Measurements from ENCODE around the gene EFNB1.

Gene EFNB1

GRCh38 chrX:68842781-68843581, 14.2 kb downstream of the EFNB1 start:
- no peak for DNase-seq (ENCODE audit: low read depth in 1 of 2, low spot score in 1 of 2)

- no peak for DNase-seq (ENCODE audit: low read depth in 1 of 2, low spot score in 1 of 2)
Observed at GRCh38 chrX:68843992-68844391, 15.2 kb downstream of the EFNB1 start.

- no peak for DNase-seq (ENCODE audit: low read depth in 1 of 2, low spot score in 1 of 2)
Observed at GRCh38 chrX:68844581-68844980, 15.8 kb downstream of the EFNB1 start.

- no peak for DNase-seq (ENCODE audit: low read depth in 1 of 2, low spot score in 1 of 2)
Observed at GRCh38 chrX:68846536-68846935, 17.7 kb downstream of the EFNB1 start.

GRCh38 chrX:68847172-68847571, 18.4 kb downstream of the EFNB1 start:
- no peak for DNase-seq (ENCODE audit: low read depth in 1 of 2, low spot score in 1 of 2)

GRCh38 chrX:68848189-68848940, 19.5 kb downstream of the EFNB1 start:
- no peak for DNase-seq (ENCODE audit: low read depth in 1 of 2, low spot score in 1 of 2)

GRCh38 chrX:68851082-68851481, 22.3 kb downstream of the EFNB1 start:
- DNase-seq (ENCODE audit: low read depth in 1 of 2, low spot score in 1 of 2) = no peak

GRCh38 chrX:68852046-68852445, 23.2 kb downstream of the EFNB1 start:
- no peak for DNase-seq (ENCODE audit: low read depth in 1 of 2, low spot score in 1 of 2)

GRCh38 chrX:68853665-68854251, 24.9 kb downstream of the EFNB1 start:
- no peak for DNase-seq (ENCODE audit: low read depth in 1 of 2, low spot score in 1 of 2)

- no peak for DNase-seq (ENCODE audit: low read depth in 1 of 2, low spot score in 1 of 2)
Observed at GRCh38 chrX:68865300-68865699, 36.5 kb downstream of the EFNB1 start.

- DNase-seq (ENCODE audit: low read depth in 1 of 2, low spot score in 1 of 2) = no peak
Observed at GRCh38 chrX:68865926-68866325, 37.1 kb downstream of the EFNB1 start.

- no peak for DNase-seq (ENCODE audit: low read depth in 1 of 2, low spot score in 1 of 2)
Observed at GRCh38 chrX:68867458-68868112, 38.8 kb downstream of the EFNB1 start.

GRCh38 chrX:68868316-68868715, 39.5 kb downstream of the EFNB1 start:
- no peak for DNase-seq (ENCODE audit: low read depth in 1 of 2, low spot score in 1 of 2)

GRCh38 chrX:68868902-68869800, 40.3 kb downstream of the EFNB1 start:
- no peak for DNase-seq (ENCODE audit: low read depth in 1 of 2, low spot score in 1 of 2)

- no peak for DNase-seq (ENCODE audit: low read depth in 1 of 2, low spot score in 1 of 2)
Observed at GRCh38 chrX:68870357-68870756, 41.5 kb downstream of the EFNB1 start.

- DNase-seq (ENCODE audit: low read depth in 1 of 2, low spot score in 1 of 2) = no peak
Observed at GRCh38 chrX:68872171-68872570, 43.4 kb downstream of the EFNB1 start.

GRCh38 chrX:68874076-68874475, 45.3 kb downstream of the EFNB1 start:
- DNase-seq (ENCODE audit: low read depth in 1 of 2, low spot score in 1 of 2) = no peak

GRCh38 chrX:68876731-68877130, 47.9 kb downstream of the EFNB1 start:
- DNase-seq (ENCODE audit: low read depth in 1 of 2, low spot score in 1 of 2) = no peak

- no peak for DNase-seq (ENCODE audit: low read depth in 1 of 2, low spot score in 1 of 2)
Observed at GRCh38 chrX:68877606-68878005, 48.8 kb downstream of the EFNB1 start.

- no peak for DNase-seq (ENCODE audit: low read depth in 1 of 2, low spot score in 1 of 2)
Observed at GRCh38 chrX:68878977-68879645, 50.3 kb downstream of the EFNB1 start.
